GM21737 (cell line): Measurements from ENCODE around the gene SMAD6.

ENCODE experiments used
- ATAC-seq: cut with Tn5 transposase; IDR thresholded peaks from one replicate; pipeline ENCODE4 v1.9.1; 2021; ENCODE audit warnings: mild to moderate bottlenecking, moderate library complexity; ENCODE audit not compliant: unreplicated experiment

The SMAD6 gene

GRCh38 chr15:66773129-66773873 is 71.3 kb downstream of the SMAD6 start:
- no peak for ATAC-seq

GRCh38 chr15:66774001-66774814 is 72.2 kb downstream of the SMAD6 start:
- no peak for ATAC-seq

- no peak for ATAC-seq
Measured at GRCh38 chr15:66775127-66776105, 73.4 kb downstream of the SMAD6 start.

- no peak for ATAC-seq
Measured at GRCh38 chr15:66777054-66777453, 75.0 kb downstream of the SMAD6 start.

DNA sequence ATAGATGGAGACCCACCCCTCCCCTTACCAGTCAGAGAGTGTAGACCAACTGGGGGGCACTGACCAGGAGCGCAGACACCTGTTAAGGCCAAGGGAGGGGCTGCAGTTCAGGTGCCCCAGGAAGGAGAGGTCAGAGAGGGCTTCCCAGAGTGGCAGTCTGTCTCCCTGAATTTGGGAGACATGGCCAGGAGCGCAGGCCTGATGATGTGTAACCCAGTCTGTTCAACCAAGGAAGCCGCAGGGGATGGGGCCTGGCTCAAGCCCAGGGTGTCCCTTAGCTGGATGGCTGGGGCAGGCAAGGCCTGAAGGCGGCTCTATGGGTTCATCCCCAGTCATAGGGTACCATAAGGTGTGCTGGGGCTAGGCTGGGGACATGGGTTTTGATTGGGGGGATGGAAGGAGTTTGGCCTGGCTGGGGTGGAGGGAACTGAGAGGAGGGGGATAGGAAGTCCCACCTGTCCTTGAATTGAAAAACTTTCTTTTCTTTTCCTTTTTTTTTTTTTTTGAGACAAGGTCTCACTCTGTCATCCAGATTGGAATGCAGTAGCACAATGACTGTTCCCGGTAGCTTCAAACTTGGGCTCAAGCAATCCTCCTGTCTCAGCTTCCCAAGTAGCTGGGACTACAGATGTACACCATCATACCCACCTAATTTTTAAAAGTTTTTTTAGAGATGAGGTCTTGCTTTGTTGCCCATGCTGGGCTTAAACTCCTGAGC is 75.7 kb downstream of the SMAD6 start:
- ATAC-seq = no peak

- no peak for ATAC-seq
Measured at GRCh38 chr15:66778314-66778665, 76.3 kb downstream of the SMAD6 start.

GRCh38 chr15:66778716-66779115 is 76.7 kb downstream of the SMAD6 start:
- ATAC-seq = no peak

DNA sequence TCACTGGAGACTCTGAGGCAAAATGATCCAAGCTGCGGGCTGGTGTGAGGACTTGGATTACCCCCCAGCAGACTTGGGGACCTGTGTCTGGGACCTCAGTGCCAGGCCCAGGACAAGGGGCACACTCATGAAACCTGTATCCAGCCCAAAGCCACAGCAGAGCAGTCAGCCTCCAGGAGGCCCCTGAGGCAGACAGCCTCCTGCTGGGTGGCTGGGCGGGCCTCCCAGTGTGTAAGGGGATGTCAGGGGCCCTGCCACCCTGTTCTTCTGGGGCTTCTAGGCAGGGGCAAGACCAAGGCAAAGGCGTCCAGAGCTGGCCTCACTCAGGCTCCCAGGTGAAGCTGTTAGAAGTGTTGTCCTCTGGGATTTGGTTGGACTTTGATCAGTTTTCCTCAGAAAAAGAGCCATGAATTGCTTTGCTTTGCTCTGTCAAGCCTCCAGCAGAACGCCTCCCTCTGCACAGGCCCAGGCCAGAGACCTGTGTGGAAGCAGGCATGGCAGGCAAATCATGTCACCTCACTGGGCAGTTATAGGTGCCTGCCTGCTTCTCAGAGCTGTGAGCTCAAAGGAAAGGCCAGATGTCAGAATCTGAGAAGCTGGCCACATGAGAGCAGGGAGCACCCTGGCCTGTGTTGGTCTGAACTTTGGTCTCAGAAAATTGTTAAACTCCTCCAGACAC is 77.4 kb downstream of the SMAD6 start:
- ATAC-seq = no peak

DNA sequence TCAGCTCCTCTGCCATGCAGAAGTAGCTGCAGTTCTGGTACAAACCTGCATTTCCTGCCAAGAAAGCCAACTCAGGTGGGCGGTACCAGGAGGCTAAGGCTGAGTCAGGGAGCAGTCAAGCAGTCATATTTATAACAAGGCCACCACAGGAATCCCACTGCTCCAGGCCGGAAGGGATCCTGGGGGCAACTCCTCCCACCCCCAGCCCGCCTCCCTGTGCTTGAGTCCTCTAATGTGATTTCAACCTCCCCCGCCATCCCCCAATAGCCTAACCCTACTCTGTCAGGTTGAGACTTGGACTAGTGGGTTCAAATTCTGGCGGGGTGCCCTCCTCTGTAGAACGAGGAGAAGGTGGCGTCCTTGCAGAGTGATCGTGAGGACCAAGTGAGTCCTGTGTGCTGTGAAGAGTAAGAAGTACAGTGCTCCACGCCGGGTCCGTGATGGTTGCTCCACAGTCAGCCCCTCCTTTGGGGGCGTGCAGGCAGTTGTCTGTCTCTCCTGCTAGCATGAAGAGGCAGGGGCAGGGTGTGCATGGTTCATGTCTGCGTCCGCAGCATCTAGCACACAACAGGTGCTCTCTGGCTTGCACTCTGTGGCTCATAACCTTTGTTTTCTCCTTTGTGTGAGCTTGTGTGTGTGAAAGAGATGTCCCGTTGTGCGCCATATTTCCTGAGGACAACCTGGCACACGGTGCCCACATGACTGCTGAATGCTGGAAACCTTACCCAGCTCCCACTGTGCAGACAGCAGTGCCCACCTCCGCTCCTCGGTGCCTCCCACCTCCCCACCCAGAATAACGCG is 78.3 kb downstream of the SMAD6 start:
- ATAC-seq = no peak

DNA sequence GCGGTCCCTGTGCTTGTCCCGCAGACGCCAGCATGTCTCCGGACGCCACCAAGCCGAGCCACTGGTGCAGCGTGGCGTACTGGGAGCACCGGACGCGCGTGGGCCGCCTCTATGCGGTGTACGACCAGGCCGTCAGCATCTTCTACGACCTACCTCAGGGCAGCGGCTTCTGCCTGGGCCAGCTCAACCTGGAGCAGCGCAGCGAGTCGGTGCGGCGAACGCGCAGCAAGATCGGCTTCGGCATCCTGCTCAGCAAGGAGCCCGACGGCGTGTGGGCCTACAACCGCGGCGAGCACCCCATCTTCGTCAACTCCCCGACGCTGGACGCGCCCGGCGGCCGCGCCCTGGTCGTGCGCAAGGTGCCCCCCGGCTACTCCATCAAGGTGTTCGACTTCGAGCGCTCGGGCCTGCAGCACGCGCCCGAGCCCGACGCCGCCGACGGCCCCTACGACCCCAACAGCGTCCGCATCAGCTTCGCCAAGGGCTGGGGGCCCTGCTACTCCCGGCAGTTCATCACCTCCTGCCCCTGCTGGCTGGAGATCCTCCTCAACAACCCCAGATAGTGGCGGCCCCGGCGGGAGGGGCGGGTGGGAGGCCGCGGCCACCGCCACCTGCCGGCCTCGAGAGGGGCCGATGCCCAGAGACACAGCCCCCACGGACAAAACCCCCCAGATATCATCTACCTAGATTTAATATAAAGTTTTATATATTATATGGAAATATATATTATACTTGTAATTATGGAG is 79.1 kb downstream of the SMAD6 start:
- ATAC-seq = no peak

DNA sequence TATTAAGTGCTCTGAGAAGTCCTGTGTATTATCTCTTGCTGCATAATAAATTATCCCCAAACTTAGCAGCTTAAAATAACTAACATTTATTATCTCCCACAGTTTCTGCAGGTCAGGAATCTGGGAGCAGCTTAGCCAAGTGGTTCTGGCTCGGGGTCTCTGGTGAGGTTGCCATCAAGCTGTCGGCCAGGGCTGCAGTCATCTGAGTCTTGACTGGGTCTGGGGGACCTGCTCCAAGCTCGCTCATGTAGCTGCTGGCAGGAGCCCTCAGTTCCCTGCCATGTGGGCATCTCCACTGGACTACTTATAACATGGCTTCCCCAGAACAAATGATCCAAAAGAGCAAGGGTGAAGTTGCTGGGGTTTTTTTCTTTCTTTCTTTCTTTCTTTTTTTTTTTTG is 80.7 kb downstream of the SMAD6 start:
- no peak for ATAC-seq

DNA sequence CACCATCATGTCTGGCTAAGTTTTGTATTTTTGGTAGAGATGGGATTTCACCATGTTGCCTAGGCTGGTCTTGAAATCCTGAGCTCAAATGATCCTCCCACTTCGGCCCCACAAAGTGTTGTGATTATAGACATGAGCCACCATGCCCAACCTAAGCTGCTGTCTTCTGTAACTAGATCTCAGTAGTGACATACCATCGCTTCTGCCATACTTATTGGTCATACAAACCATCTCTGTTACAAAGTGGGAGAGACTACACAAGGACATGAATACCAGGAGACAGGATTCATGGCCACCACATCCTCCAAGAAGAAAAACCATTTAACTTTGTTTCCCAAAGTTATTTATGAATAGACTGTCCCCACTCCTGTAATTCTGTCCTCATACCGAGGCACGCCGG is 81.3 kb downstream of the SMAD6 start:
- no peak for ATAC-seq

GRCh38 chr15:66783725-66784124 is 81.7 kb downstream of the SMAD6 start:
- no peak for ATAC-seq

- ATAC-seq = no peak
Measured at GRCh38 chr15:66784174-66784573, 82.1 kb downstream of the SMAD6 start.

- no peak for ATAC-seq
Measured at GRCh38 chr15:66785637-66786036, 83.6 kb downstream of the SMAD6 start.

GRCh38 chr15:66786222-66786621 is 84.2 kb downstream of the SMAD6 start:
- ATAC-seq = no peak

DNA sequence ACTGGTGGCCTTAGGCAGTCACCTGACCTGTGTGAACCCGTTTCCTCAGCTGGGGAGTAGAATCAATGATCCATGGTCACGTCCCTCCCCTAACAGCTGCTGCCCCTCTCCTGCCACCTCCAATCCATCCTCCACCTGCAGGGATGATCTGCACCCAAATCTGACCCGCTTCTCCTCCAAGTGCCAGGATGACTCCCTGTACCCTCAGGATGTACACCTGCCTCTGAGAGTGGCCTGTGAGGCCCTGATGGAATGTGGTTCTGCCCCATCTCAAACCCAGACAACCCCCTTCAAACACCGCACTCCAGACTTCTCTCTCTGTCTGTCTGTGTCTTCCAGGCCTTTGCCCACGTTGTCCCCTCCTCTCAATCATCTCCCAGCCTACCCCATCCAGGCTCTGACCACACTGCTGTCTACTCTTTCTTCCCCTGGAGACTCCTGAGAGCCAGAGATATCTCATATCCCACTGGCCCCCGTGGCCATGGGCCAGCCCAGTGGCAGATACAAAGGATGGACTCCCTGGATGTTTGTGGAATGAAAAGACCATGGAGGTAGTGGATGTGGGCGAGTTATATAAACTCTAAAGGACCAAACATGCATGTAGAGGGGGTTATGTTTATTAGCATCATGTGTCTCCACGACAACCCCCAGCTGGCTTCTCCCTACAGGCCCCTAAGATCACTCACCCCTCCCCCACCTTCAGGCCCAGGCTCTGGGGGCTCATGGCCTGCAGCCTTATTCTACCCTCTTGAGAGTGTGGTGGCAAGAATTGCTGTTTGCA is 84.9 kb downstream of the SMAD6 start:
- no peak for ATAC-seq

DNA sequence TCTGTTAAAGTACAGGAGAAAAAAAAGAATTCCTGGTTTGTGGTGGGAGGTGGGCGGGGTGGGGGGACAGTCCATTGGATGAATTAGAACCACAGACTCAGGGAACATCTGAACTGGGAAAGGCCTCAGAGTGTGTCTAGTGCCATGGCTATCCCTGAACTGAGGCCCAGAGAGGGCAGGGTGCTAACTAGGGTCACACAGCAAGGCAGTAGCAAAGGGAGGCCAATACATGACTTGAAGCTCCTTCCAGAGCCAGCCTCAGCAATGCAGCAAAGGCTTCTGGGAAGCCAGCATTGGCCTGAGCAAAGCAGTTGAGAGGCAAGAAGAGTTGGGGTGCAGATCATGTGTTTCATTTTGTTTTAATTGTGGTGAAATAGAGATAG is 85.4 kb downstream of the SMAD6 start:
- ATAC-seq = no peak
